AG10803 (cell line): ENCODE results near the gene IFNGR2.
"Not testable (repeated sequence)": the region's sequence is repeated elsewhere in the genome, so short reads cannot be mapped to it uniquely, and the experiment has no call there.

Source experiments
- DNase-seq: peaks from one replicate; pipeline ENCODE4 v3.0.0; 2010; ENCODE audit warnings: low read depth
- H3K4me3 ChIP-seq: 2 replicates; pipeline ENCODE4 v1.5.1; 2011; ENCODE audit warnings: mild to moderate bottlenecking, low read length, control low read depth
- TF ChIP-seq, protein P1 (sequence below): conservative IDR thresholded peaks from 2 replicates; pipeline ENCODE4 v1.5.1; 2011; ENCODE audit warnings: mild to moderate bottlenecking, low read length, control low read depth, inconsistent platforms

IFNGR2 gene

GRCh38 chr21:33434770-33435360, 31.7 kb downstream of the IFNGR2 start:
- TF ChIP-seq, protein P1, sequence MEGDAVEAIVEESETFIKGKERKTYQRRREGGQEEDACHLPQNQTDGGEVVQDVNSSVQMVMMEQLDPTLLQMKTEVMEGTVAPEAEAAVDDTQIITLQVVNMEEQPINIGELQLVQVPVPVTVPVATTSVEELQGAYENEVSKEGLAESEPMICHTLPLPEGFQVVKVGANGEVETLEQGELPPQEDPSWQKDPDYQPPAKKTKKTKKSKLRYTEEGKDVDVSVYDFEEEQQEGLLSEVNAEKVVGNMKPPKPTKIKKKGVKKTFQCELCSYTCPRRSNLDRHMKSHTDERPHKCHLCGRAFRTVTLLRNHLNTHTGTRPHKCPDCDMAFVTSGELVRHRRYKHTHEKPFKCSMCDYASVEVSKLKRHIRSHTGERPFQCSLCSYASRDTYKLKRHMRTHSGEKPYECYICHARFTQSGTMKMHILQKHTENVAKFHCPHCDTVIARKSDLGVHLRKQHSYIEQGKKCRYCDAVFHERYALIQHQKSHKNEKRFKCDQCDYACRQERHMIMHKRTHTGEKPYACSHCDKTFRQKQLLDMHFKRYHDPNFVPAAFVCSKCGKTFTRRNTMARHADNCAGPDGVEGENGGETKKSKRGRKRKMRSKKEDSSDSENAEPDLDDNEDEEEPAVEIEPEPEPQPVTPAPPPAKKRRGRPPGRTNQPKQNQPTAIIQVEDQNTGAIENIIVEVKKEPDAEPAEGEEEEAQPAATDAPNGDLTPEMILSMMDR, result no peak
- peak; percentile 87 for DNase-seq
- no peak overlapping the region for H3K4me3 ChIP-seq

GRCh38 chr21:33437140-33437539, 33.9 kb downstream of the IFNGR2 start:
- TF ChIP-seq, protein P1, result no peak
- no peak for DNase-seq
- H3K4me3 ChIP-seq, result no peak overlapping the region

DNA sequence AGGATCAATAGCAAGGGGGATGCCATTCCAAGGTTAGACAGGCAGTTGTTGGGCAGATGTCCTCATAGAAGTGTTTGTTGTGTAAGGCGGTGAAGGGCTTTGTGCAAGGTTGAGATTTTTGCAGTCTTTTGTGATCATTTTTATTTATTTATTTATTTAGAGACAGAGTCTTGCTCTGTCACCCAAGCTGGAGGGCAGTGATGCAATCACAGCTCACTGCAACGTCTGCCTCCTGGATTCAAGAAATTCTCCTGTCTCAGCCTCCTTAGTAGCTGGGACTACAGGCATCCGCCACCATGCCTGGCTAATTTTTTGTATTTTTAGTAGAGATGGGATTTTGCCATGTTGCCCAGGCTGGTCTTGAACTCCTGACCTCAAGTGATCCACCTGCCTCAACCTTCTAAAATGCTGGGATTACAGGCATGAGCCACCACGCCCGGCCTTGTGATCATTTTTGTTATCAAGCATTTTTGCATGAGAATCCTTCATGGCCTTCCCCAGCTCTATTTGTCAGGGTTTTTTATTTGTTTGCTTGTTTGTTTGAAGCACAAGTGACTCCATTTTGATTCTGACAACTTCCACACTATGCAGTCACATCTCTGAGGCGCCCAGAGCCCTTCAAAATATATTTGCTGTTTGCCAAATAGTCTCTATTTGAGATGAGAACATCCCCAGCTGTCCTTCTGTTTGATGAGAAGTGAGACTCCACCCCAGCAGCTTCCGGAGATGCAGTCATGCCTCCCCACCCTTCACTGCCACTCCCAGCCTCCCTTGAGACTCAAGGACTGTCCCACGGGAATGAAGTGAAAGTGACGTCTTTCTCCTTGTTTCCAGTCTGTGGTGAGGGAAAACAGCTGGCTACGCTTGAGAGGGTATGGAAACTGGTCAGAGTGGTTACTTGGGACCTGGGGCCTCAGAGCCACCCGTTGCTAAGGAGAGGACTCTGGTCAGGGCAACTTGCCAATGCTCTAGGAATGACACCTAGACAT, 38.6 kb downstream of the IFNGR2 start:
- DNase-seq, result peak; percentile 84
- TF ChIP-seq, protein P1, result no peak
- H3K4me3 ChIP-seq, result no peak overlapping the region

- TF ChIP-seq, protein P1, result no peak
- no peak overlapping the region for H3K4me3 ChIP-seq
These were observed 40.0 kb downstream of the IFNGR2 start for GRCh38 chr21:33443194-33443593.

GRCh38 chr21:33444499-33444898, 41.3 kb downstream of the IFNGR2 start:
- no peak for DNase-seq
- no peak overlapping the region for H3K4me3 ChIP-seq
- TF ChIP-seq, protein P1, result no peak

More at GRCh38 chr21:33443194-33443593, 40.0 kb downstream of the IFNGR2 start:
- DNase-seq, result no peak

GRCh38 chr21:33446620-33447019, 43.4 kb downstream of the IFNGR2 start:
- H3K4me3 ChIP-seq, DNase-seq: not testable (repeated sequence)

GRCh38 chr21:33449616-33450015, 46.4 kb downstream of the IFNGR2 start:
- no peak overlapping the region for H3K4me3 ChIP-seq
- DNase-seq, result no peak
- TF ChIP-seq, protein P1, result no peak
